HG03378 (cell line): ENCODE data around the gene CHCHD1.
"Not testable (repeated sequence)": the region's sequence is repeated elsewhere in the genome, so short reads cannot be mapped to it uniquely, and the experiment has no call there.

Experiments
- ATAC-seq: cut with Tn5 transposase; IDR thresholded peaks from one replicate; pipeline ENCODE4 v1.9.1; 2021; ENCODE audit warnings: mild to moderate bottlenecking, moderate library complexity; ENCODE audit not compliant: unreplicated experiment

CHCHD1 gene

DNA sequence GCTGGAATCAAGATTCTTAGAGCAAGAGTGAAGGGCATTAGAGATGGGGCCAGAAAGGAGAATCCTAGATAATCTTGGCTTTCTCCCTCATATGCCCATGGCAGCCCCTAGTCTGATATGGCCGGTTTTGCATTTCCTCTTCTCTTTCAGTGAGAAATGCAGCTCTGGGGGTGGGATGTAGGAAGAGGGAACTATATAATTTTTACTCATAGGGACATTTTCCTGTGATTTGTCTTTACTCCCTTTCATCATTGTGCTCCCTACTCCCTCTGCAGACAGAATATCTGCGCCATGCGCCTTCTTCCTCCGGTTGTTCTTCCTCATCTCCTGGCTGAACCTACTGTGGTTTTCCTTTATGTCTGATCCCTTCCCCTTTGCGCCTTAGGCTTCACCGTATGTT lies 16.8 kb upstream of the CHCHD1 start:
- no peak for ATAC-seq

DNA sequence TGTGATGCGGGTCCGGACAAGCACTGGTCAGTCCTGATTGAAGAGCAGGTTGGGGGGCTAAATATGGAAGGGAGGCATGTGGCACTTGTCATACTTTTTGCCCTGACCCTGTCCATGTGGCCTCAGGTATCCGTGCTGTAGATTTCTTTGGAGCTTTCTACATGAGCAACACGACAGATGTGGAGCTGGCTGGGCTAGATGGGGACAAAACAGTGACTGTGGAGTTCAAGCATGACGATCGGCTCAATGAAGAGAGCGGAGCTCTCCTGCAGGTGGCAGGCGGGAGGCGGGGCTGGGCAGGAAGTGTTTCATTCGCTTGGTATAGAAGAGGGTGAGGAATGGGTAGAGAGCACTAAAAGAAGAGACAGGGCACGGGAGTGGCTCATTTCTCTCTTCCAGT lies 13.0 kb upstream of the CHCHD1 start:
- ATAC-seq: no peak

DNA sequence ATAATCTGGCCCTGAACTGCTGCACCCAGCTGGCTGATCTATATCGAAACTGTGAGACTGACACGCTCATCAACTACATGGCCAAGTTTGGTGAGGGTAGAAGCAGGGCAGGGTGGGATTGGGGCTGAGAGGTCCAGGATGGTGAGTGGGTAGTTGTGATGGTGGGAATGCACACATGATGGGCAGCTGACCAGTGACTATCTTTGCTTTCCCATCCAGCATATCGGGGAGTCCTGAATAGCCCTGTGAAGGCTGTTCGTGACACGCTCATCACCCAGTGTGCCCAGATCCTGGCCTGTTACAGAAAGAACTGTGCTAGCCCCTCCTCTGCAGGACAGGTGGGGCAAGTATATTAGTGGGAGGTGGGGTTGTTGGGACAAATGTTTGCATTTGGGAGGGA lies 12.5 kb upstream of the CHCHD1 start:
- ATAC-seq: no peak

DNA sequence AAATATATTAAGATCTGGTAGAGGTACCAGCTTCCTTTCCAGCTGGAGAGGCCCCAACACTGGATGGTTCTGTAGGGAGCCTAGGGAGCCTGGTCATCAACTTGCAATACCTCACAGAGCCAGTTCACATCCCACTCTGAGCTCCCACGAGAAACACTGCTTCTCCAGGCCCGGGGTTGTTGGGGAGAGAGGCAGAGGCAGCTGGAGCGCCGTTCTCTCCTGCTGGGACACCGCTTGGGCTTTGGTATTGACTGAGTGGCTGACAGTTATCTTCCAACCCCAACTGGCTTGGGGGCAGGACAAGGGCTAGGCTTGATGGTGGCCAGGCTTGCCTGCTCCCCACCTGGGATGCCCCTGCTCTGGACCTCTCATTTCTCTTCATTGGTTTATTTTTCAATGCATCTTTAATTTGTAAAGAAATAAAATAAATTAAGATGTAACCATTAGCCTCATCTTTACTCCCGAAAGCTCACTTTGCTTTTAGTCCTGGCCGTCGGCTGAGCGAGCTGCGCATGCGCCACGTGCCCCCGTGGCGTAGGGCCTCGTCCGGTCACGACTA lies 10.0 kb upstream of the CHCHD1 start:
- ATAC-seq: peak; percentile 40

DNA sequence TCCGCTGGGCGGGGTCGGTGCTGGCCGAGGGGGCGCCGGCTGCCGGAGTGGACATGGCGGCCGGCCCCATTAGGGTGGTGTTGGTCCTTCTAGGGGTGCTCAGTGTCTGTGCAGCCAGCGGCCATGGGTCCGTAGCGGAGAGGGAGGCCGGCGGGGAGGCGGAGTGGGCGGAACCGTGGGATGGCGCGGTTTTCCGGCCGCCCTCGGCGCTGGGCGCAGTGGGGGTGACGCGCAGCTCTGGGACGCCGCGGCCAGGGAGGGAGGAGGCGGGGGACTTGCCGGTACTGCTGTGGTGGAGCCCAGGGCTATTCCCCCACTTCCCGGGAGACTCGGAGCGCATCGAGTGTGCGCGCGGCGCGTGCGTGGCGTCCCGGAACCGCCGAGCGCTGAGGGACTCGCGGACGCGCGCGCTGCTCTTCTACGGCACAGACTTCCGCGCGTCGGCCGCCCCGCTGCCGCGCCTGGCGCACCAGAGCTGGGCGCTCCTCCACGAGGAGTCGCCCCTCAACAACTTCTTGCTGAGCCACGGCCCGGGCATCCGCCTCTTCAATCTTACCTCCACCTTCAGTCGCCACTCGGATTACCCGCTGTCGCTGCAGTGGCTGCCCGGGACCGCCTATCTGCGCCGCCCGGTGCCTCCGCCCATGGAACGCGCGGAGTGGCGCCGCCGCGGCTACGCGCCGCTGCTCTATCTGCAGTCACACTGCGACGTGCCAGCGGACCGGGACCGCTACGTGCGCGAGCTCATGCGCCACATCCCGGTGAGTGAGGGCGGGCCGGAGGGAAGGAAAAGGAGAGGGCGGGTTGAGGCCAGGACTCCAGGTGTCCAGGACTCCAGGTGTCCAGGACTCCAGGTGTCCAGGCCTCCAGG lies 9.3 kb upstream of the CHCHD1 start:
- ATAC-seq: peak; percentile 44

DNA sequence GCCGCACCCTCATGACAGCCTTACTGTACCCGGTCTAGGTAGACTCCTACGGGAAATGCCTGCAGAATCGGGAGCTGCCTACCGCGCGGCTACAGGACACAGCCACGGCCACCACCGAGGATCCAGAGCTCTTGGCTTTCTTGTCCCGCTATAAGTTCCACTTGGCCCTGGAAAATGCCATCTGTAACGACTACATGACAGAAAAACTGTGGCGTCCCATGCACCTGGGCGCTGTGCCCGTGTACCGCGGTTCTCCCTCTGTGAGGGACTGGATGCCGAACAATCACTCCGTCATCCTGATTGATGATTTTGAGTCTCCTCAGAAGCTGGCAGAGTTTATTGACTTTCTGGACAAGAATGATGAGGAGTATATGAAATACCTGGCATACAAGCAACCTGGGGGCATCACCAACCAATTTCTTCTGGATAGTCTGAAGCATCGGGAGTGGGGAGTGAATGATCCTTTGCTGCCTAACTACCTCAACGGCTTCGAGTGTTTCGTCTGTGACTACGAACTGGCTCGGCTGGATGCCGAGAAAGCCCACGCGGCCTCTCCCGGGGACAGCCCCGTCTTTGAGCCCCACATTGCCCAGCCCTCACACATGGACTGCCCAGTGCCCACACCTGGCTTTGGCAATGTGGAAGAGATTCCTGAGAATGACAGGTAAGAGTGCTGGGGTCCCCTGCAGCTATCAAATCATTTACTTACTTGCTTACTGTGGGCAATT lies 8.5 kb upstream of the CHCHD1 start:
- ATAC-seq: no peak

DNA sequence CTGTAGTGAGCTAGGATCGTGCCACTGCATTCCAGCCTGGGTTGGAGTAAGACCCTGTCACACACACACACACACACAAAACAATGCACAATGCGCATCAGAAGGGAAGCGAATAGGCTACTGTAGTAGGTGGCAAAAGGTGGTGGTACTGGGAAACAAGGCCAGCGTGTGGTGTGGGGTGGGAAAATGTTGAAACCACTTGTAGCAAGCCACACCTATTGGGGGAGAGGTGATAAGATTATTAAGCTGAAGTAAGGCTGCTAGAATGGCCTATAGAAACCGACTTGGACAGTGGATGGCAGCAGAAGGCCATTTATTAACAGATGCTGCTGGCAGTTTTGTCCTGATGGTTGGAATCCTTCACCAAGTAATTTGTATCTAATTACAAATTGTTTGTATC lies 7.2 kb upstream of the CHCHD1 start:
- no peak for ATAC-seq

DNA sequence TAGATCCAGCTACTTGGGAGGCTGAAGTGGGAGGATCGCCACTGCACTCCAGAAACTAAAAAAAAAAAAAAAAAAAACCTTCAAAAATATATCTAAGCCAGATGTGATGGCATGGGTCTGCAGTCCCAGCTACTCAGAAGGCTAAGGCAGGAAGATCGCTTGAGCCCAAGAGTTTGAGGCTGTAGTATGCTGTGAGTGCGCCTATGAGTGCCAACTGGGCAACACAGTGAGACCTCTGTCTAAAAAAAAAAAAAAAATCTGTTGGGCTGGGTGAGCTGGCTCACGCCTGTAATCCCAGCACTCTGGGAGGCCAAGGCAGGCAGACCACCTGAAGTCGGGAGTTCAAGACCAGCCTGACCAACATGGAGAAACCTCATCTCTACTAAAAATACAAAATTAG lies 2.8 kb upstream of the CHCHD1 start:
- no peak for ATAC-seq

DNA sequence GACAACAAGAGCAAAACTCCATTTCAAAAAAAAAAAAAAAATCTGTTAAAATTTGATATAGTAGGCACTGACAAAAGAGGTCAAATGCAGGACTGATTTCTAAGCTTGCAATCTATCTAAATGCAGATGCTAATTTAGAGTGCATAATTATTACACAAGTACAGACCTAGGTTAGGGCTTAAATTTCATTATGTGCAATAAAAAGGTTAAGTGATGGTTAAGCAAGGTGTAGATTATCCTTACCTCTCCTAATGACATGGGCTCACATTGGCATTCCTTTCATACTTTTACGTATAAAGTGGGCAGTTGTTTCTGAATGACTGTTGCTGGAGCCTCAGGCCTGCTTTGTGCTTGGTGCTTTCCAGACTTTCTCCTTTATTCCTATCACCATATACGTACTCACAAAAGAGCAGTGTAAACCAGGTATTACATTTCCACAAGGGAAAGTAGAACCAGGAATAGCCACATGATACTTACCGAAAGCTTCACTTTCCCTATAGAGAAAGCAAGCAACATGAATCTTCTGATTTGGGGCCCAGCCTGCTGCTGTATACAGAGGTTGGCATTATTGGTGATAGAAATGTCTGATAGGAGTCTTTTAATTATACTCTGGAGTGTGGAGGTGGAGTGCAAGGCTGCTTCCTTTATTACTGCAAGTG lies 2.2 kb upstream of the CHCHD1 start:
- no peak for ATAC-seq

DNA sequence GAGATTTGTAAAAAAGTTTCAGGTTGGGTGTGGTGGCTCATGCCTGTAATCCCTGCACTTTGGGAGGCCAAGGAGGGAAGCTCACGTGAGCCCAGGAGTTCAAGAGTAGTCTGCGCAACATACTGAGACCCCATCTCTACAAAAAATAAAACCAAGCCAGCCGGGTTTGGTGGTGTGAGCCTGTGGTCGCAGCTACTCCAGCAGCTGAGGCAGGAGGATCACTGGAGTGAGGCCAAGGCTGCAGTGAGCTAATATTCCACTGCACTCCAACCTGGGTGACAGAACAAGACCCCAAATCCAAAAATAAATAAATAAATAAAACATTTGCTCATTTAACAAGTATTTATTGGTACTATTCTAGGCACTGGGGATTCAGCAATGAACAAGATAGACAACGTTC lies 1.5 kb upstream of the CHCHD1 start:
- no peak for ATAC-seq

DNA sequence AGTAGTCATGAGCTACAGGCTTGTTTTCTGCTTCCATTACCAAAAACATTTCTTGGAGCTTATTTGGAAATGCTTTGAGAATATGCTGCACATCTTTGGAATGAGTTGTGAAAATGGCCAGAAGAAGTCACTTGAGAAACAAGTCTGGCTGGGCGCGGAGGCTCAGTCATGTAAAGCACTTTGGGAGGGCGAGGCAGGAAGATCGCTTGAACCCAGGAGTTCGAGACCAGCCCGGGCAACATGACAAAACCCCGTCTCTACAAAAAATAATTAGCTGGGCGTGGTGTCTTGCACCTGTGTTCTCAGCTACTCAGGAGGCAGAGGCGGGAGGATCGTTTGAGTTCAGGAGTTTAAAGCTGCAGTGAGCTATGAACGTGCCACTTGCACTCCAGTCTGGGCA lies 882 bp upstream of the CHCHD1 start:
- ATAC-seq: no peak

DNA sequence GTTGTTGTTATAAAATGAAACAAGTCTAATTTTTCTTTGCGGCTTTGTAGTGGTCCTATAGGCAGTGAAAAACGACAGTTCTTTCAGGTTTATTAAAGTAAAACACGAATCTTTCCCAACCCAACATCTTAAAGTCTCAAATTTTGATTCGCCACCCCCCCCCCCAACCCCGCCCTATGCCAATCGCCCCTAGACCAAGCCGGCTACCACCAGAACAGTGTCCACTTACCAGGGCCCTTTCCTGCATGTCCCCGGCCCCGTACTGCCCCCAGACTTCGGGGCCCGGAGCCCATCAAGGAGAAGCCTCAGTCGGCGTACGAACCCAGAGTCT lies 335 bp upstream of the CHCHD1 start:
- ATAC-seq: no peak

DNA sequence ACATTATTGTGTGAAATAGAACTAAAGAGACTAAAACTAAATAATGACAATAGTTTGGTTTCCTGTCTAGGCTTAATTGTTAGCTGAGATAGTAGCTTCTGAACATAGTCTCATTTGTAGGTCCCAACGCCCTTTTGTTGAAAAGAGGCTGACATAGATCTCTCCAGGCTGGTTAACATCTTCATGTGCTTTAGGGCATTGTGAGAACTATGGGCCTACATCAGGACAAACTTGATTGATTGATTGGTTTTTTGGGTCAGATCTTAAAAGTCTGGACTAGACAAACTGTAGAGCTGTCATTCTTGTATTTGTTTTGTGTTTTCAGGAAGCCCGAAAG lies 869 bp downstream of the CHCHD1 start:
- no peak for ATAC-seq

DNA sequence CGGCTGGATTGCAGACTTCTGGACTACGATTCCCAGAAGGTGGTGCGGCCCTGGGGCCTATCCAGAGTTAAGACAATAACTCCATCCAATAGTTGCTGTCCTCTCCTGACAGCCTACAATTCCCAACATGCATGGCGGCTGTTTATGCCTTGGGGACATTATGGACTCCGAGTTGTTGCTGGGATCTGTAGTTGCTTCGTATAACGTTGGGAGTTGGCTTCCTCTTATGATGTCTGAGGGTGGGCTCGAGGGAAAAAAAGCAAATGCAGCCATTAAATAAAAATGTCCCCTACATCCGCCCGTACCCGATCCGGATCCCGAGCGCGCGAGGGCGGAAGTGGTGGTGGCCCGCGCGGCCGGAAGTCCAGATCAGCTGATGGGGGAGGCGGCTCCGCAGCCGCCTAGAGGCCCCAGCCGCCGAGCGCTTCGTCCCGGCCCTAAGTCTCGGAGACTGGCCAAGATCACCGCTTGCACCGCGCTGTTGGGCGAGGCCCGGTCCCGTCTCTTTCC lies 3.4 kb downstream of the CHCHD1 start, which contains the start of gene ZSWIM8:
TSS of gene ZSWIM8 (plus strand) at position 396 of the 510 bp plus-strand sequence. CDS start 273 bp downstream, outside the sequence.
- ATAC-seq: peak; percentile 74

DNA sequence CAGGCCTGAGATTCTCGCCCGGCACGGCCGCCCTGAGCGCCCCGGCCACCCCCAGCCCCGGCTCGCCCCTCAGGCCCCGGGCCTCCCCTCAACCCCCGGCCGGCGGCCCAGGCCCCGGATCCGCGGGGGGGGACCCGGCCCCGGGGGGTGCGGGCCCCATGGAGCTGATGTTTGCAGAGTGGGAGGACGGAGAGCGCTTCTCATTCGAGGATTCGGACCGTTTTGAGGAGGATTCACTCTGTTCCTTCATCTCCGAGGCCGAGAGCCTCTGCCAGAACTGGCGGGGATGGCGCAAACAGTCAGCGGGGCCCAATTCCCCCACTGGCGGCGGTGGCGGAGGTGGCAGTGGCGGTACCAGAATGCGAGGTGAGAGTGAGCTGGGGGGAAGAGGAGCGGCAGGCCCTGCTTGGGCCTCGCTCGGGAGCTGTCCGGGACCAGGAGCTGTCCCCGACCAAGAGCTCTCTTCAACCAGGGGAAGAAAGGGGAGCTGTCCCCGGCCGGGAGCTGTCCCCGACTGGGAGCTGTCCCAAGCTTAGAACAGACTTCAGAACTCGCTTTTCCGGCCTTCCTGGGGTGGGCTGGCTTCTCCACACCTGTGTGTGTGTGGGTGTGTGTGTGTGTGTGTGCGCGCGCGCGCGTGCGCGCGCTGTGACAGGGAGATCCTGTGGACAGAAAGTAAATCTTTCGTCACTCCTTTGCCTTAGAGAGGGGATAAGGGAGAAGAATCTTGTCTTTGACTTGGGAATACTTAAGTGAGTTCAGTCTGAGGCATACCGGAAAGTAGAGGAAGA lies 4.1 kb downstream of the CHCHD1 start:
- peak; percentile 12 for ATAC-seq

DNA sequence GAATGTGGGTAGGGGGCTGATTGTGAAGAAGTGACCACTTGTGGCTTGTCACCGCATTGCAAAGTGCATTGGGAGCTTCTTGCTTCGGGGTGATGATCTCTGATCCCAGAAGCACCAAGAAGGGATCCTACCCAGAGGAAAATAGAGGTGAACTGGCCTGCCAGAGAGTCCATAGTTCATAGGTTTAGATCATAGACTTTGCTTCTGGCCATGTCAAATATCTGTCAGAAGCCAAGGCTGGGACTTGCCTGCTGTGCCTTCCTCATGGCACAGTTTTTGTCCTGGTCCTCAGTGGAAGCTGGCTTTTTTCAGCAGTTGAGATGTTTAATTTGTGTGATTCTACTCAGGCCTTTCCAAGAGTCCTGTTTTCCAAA lies 4.7 kb downstream of the CHCHD1 start:
- no peak for ATAC-seq

DNA sequence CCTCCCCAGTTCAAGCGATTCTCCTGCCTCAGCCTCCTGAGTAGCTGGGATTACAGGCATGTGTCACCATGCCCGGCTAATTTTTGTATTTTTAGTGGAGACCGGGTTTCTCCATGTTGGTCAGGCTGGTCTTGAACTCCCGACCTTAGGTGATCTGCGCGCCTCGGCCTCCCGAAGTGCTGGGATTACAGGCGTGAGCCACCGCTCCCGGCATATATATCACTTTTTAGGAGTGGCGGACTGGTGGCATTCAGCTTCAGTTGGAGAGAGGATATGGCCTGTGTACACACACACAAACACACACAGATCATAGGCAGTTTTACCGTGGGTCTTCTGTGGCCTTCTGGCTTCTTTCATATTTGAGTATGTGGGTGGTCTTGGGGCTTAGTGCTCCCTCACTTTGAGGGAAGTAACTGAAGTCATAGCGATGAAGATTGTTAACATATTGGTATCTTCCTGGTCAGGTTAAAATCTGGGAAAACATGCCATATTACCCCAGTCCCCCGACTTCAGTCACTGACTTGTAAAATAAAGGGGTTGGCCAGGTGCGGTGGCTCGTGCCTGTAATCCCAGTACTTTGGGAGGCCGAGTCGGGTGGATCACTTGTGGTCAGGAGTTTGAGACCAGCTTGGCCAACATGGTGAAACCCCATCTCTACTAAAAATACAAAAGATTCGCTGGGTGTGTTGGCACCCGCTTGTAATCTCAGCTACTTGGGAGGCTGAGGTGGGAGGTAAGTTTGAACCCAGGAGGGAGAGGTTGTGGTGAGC lies 5.4 kb downstream of the CHCHD1 start:
- not testable (repeated sequence) for ATAC-seq

DNA sequence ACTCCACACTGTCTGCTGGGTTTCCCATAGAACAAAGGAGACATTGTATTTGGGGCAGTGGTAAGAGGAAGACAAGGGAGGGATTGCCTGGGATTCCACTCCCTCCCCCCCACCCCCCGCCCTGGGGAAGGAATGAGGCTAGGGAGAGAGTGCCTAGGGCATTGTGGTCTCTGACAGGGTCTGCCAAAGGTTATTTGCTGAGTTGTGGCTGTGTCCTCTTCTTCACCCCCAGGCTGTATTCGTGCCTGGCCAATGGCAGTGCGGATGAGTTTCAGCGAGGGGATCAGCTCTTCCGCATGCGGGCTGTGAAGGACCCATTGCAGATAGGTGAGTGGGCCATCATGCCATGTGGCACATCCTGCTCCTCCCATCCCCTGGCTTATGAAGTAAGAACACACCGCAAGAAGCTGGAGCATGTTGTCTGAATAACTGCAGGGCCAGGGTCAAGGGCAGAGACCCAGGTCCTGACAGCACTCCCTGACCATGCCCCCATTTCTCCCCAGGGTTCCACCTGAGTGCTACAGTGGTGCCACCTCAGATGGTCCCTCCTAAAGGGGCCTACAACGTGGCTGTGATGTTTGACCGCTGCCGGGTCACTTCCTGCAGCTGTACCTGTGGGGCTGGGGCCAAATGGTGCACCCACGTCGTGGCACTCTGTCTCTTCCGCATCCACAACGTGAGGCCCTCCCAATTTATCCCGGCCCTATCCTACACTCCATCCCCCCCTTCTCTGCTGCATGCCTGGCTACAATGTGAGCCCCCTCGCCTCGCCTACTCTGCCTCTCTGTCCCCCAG lies 7.2 kb downstream of the CHCHD1 start:
- no peak for ATAC-seq

DNA sequence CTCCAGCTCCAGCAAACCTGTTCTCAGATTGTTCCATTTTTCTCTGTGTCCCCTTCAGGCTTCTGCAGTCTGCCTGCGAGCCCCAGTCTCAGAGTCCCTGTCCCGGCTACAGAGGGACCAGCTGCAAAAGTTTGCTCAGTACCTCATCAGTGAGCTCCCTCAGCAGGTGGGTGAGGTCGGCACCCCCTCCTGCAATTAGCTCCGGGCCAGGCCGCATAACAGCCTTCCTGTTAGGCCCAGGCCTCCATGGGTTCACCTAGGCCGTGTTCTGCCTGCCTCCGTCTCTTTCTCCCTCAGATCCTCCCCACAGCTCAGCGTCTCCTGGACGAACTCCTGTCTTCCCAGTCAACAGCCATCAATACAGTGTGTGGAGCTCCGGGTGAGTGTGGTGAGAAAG lies 7.8 kb downstream of the CHCHD1 start:
- no peak for ATAC-seq
